ENCODE data around the gene CYP26C1.

The CYP26C1 gene

DNA sequence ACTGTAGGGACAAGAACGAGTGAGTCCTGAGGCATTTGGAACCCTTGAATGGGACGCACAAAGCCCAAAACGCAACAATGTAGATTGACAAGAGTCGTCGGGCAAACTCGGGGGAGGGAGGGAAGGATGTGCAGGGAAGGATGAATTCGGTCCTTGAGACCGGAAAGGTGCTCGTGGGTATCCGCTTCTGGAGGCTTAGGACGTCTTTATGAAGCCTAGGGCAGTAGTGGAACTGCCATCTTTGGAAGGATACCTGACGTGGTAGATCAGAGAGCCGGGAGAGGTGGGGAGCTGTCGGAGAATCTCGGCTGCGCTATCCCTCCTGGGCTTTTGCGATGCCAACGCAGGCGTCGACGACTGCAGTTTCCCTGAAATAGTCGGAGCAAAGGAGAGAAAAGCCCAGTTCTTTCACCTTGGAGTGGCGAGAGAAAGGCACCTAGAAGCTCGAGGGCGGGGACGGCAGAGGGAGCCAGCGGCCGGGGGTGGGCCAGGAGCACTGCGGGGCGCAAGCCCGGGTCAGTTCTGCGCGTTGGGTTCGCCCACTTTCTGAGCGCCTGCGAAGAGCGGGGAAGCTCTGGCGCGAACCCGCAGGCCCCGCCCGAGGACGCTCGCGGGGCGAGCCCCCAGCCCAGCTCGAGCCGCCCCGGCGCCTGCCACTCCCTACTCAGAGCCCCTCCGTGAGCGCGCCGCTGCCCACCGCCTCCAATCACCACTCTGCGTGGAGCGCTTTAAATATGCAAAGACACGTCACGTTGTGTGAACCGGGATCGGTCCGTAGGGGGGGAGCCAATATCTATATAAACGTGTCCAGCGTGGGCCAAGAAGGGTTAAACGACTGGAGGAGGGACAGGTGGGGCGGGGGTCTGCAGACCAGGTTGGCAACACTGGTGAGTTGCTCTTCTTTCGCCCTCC lies at the start of gene CYP26C1:
Gene CYP26C1, plus strand, starts transcription at position 824 of the 912 bp plus-strand sequence. CDS start 466 bp downstream, outside the sequence.
- DNase-seq, result no peak

DNA sequence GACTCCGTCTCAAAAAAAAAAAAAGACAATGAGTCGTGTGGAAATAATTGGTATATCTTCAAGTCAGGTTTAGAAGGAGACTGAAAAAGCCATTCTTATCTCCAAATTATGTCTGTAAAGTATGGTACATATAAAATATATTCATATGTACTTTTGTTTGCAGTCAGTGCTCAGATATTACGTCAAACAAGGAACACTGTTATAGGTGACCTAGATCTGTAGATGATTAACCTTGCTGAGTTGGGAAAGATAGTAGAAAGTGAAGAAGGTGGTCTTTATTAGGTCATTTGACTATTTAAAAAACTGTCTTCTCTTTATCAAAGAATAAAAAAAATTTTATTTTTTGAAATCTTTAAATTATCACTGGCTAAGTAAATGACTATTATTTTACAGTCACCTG lies 44.9 kb upstream of the CYP26C1 start:
- DNase-seq, result no peak

DNA sequence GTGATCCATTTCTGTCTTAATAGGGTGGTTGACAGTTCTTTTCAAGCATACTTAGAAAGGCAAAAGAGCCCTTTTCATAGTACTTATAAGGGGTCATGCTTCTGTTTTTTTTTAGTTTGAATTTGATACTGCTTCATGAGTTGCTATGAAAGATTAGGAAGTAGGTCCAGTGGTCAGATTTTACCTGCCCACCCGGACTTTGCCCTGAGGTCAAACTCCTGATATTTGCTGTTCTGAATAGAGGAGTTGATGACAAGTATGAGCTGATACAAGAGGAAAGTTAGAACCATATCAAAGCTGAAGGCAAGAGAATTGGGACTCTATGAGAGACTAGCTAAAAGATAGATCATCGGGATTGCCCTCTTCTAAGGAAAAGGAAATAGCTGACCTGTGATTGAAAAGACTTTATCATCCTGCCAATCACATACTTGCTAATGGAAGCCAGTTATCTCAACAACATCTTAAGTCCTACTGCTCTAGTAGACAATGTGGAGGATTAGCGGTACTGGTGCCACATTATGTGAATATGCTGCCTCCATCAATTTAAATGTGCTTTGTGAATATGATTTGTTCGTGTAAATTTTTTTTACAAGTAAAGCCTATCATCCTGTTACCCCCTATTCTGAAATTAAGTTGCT lies 37.5 kb upstream of the CYP26C1 start:
- no peak for DNase-seq

- no peak for DNase-seq
Measured at GRCh38 chr10:93026072-93026471, 34.5 kb upstream of the CYP26C1 start.

DNA sequence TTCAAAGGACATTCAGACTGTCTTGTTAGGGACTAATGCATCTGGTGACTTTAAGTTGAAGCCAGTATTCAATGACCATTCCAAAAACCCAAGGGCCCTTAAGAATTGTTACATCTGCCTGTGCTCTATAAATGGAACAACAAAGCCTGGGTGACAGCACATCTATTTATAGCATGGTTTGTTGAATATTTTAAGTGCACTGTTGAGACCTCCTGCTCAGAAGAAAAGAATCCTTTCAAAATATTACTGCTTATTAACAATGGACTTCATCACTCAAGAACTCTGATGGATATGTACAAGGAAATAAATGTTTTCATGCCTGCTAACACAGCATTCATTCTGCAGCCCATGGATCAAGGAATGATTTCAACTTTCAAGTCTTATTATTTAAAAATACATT lies 33.1 kb upstream of the CYP26C1 start:
- DNase-seq, result no peak

- no peak for DNase-seq
Measured at GRCh38 chr10:93028883-93029282, 31.7 kb upstream of the CYP26C1 start.

GRCh38 chr10:93030409-93030808 lies 30.2 kb upstream of the CYP26C1 start:
- no peak for DNase-seq

- no peak for DNase-seq
Measured at GRCh38 chr10:93032105-93032808, 28.3 kb upstream of the CYP26C1 start.

DNA sequence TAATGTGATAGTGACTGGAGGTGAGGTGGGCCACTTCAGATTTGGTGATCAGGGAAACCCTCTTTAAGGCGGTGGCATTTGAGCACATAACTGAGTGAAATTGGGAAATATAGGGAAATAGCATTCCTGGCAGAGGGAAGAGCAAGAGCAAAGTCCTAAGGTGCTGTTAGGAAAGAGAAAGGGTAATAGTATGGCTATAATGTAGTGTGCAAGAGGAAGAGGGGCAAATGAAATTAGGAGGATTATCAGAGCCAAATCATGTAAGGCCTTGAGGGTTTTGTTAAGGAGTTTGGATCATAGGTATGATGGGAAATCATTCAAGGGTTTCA lies 27.8 kb upstream of the CYP26C1 start:
- no peak for DNase-seq

DNA sequence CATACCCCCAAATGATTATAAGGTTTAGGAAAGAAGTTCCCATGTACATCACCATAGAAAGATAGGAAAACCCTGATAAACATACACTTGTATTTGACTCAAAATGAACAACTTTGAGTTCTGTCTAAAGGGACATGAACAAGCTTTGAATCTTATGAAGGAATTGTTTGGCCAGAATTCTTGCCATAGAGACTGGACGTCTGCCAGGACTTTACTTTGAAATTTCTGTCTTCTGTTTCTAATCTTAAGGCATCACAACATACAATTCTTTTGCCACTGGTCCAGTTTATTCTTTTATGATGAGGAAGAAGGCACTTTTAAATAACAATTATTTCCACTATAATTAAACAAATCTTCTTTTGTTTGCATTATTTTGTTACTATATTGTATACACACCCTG lies 26.2 kb upstream of the CYP26C1 start:
- no peak for DNase-seq

- no peak for DNase-seq
Measured at GRCh38 chr10:93039110-93039509, 21.5 kb upstream of the CYP26C1 start.

- no peak for DNase-seq
Measured at GRCh38 chr10:93039721-93040120, 20.9 kb upstream of the CYP26C1 start.

DNA sequence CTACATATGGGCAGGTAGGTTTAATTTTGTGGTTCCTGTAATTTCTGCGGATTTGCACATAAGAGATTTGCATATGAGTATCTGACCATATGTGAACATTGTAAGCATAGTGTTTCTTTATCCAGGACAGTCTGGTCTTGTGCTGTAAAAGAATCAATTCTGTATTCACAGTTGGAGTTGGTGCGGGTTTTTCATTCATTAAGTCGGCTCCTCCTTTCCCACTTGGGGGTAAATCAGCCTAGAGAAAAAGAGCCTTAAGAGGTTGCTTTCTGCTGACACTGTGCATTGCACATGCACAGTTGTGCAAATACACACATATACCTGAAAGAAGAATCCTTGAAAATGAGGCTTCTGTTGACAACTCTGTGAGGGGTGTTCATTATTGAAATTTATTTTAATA lies 6.1 kb upstream of the CYP26C1 start:
- DNase-seq, result no peak

DNA sequence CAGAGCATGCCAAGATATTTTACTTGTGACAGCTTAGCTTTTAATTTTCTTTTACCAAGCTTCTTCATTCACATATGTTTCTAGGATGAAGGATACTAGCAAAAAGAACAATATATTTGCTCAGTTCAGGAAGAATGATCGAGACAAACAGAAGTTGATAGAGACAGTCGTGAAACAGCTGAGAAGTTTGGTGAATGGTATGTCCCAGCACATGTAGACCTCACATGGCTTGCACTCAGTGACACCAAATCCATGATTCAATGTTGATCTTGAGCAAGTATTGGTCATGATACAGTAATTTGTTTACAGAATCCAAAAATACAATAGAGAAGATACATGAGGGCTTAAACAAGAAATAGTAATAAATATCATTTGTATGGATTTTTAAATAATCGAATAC lies 2.5 kb upstream of the CYP26C1 start:
- DNase-seq, result no peak

GRCh38 chr10:93060887-93061593 lies 442 bp downstream of the CYP26C1 start:
- no peak for DNase-seq

DNA sequence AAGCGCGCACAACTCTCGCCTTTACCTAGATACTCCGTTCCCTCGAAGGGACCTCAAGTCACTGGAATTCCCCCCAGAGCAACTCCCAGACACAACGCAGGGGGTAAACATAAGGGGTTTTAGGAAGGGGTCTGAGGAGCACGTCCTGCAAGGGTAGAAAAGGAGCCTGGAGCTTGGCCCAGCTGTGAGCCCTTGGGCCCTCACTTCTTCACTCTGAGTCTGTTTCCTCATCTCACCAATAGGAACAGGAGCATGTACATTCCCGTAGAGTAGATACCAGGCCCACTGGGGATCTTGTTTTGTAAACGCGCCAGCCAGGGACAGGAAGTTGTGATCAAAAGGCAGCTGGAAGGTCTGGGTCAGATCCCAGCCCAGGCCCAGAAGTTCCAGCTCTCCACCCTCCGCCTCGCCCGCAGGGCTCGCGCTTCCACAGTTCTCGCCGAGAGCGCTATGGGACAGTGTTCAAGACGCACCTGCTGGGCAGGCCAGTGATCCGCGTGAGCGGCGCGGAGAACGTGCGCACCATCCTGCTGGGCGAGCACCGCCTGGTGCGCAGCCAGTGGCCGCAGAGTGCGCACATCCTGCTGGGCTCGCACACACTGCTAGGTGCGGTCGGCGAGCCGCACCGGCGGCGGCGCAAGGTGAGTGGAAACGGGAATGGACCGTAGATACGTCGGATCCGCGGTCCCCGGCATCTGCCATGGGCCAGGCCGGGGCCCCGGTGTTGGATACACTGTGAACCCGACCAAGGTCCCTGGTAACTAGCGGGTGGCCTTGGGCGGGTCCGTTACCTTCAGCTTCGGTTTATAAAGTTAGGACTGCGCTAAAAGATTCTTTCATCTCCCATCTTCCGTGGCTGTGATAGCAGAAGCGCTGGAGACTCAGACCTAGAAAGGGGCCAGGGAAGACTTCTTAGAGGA lies 1.3 kb downstream of the CYP26C1 start:
- DNase-seq, result no peak

GRCh38 chr10:93062514-93063143 lies 2.0 kb downstream of the CYP26C1 start:
- no peak for DNase-seq

DNA sequence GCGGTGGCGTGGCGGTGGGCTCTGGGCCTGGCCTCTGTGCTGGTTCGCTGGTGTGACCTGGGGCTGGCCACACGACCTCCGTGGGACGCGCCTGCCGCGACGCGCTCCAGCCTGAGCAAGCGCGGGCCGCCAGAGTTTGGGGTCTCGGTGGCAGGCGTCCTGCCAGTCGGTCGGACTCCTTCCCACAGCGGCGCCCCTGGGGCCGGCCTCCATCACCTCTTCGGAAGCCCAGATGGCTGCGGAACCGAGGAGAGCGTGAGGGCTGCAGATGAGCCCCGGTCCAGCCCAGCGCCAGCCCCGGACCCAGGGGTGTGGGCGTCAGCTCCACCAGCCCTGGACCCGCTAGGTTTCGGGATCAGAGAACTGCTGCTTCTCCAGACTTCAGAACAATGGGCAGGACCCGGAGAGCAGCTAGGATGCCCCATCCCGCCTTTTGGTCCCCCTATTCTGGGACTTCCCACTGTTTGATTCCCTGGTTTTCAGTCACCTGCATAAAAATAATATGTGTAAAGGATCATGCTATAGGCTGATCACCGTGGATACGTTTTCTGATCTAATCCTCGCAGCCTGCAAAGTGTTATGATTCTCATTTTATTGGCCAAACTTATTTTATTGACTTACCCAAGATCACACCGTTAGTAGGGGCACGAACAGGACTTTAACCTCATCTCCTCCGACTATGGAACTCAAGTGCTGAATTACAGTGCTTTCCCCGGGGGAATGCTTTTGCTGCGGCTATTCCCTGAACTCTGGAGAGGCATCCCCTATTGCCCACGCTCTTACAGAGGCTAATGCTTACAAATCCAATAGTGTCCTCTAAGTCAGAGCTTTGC lies 2.8 kb downstream of the CYP26C1 start:
- no peak for DNase-seq

DNA sequence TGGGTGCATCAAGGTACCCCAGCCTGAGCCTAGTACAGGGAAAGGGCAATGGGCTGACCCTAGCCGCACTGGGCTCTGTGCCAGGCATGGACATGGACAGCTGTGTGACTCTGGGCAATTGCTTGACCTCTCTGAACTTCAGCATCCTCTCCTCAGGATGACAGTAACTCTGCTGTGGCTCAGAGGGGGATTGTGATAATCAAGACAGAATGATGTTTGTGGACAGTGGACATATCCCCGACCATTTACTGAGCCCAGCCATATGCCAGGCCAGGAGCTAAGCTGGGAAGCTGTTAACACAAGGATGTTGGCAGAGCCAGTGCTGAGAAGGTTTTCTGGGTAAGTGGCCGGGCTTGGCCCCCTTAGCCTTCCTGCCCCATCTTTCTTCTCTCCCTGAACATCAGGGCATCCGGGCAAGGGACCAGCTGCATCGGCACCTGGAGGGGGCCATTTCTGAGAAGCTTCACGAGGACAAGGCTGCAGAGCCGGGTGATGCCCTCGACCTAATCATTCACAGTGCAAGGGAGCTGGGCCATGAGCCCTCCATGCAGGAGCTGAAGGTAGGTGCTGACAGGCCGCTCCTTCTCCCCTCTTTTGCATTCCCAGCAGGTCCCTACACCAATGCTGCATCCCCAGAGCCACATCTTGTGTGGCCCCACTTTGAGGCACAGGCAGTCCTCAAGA lies 3.5 kb downstream of the CYP26C1 start:
- no peak for DNase-seq

Data from NCI-H1436 treated with DMSO at 0.1 percent for 48 hours (cell line).